IMR-90 (cell line): ENCODE data around the gene TTC23L.

Experiments used
- CEBPB ChIP-seq: IDR thresholded peaks from 2 replicates; pipeline ENCODE4 v1.6.1; 2012; ENCODE audit warnings: low read depth, low read length, improper control_type of control experiment
- MAFK ChIP-seq: IDR thresholded peaks from 2 replicates; pipeline ENCODE4 v1.6.1; 2012; ENCODE audit warnings: low read depth, low read length, improper control_type of control experiment
- MXI1 ChIP-seq: IDR thresholded peaks from 2 replicates; pipeline ENCODE4 v1.6.1; 2012; ENCODE audit warnings: low read depth, mild to moderate bottlenecking, low read length, moderate library complexity, borderline replicate concordance
- POLR2A ChIP-seq: IDR thresholded peaks from 2 replicates; pipeline ENCODE4 v1.6.1; 2012; ENCODE audit warnings: mild to moderate bottlenecking, low read depth, low read length
- RAD21 ChIP-seq: IDR thresholded peaks from 2 replicates; pipeline ENCODE4 v1.6.1; 2012; ENCODE audit warnings: low read length, improper control_type of control experiment
- RFX5 ChIP-seq: IDR thresholded peaks from 2 replicates; pipeline ENCODE4 v1.8.0; 2012; ENCODE audit warnings: low read depth, mild to moderate bottlenecking, low read length, moderate library complexity
- TF ChIP-seq, protein P1 (sequence below): conservative IDR thresholded peaks from 2 replicates; pipeline ENCODE4 v1.5.1; 2012; ENCODE audit warnings: mild to moderate bottlenecking, low read depth, low read length, improper control_type of control experiment

DNA sequence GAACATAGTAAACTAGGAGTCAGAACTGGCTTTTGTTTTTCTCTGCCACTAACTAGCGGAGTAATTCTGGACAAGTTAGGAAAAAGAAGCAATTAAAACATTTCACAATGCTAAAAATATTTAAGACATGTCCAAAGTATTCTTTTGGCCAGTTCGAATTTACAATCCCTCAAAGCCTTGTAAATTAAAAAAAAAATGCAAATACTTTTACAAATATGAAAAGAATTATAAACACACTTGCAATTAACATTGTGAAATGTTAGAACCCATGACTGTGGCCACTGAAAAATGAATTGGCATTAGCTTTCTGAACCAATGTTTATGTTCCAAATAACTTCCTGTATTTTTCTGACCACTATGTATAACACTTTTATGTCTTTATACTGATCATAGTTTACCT is 74.1 kb downstream of the TTC23L start:
- TF ChIP-seq, protein P1, sequence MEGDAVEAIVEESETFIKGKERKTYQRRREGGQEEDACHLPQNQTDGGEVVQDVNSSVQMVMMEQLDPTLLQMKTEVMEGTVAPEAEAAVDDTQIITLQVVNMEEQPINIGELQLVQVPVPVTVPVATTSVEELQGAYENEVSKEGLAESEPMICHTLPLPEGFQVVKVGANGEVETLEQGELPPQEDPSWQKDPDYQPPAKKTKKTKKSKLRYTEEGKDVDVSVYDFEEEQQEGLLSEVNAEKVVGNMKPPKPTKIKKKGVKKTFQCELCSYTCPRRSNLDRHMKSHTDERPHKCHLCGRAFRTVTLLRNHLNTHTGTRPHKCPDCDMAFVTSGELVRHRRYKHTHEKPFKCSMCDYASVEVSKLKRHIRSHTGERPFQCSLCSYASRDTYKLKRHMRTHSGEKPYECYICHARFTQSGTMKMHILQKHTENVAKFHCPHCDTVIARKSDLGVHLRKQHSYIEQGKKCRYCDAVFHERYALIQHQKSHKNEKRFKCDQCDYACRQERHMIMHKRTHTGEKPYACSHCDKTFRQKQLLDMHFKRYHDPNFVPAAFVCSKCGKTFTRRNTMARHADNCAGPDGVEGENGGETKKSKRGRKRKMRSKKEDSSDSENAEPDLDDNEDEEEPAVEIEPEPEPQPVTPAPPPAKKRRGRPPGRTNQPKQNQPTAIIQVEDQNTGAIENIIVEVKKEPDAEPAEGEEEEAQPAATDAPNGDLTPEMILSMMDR, result no peak
- TF ChIP-seq RFX5 (no peak), POLR2A (no peak), MXI1 (no peak), MAFK (no peak), RAD21 (no peak), CEBPB (peak; percentile 79)
